D721Med (cell line): ENCODE data around the gene TMEM144.
"Not testable (repeated sequence)": the region's sequence is repeated elsewhere in the genome, so short reads cannot be mapped to it uniquely, and the experiment has no call there.

Experiments used
- DNase-seq: peaks from one replicate; pipeline ENCODE4 v3.0.0; 2011; ENCODE audit warnings: low spot score; ENCODE audit not compliant: insufficient read length
- FAIRE-seq: peaks from 2 replicates; lab custom pipeline; 2011; peaks lifted over from hg19 to GRCh38; lab: Jason Lieb, UNC
- CTCF ChIP-seq: IDR thresholded peaks from 2 replicates; pipeline ENCODE4 v1.5.1; 2012; ENCODE audit warnings: mild to moderate bottlenecking, control low read depth; ENCODE audit not compliant: insufficient read depth; ENCODE audit errors: missing control alignments

The TMEM144 gene

DNA sequence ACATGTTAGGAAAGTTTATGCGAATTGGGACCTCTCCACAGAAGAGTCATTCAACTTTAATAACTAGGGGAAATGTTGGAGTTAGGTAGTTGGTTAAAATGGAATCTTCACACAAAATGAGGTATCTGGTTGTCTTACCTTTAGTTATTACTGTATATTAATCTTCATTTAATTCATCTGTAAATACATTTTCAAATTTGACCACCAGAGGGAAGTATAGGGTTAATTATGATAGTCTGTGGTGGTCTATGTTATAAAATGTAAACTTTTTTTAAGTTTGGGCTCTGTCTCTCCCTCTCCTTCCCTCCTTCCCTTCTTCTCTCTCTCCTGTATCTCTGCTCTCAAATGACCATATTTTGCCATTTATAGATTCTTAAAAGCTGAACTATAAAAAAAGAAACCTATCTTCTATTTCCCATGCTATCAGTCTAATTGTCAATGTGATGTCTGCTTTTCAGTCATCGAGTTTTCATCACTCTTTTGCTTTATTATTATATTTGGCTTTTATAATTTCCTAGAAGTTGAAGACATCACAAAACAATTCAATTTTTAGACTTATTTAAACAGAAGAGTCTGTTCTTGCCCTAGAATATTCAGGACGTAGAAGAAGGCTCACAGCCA lies 49.8 kb downstream of the TMEM144 start:
- DNase-seq (no peak), FAIRE-seq (peak; percentile 67)
- TF ChIP-seq CTCF = peak; percentile 46

GRCh38 chr4:158261480-158261879 lies 51.2 kb downstream of the TMEM144 start:
- TF ChIP-seq CTCF = no peak
- no peak for DNase-seq
- FAIRE-seq = no peak

DNA sequence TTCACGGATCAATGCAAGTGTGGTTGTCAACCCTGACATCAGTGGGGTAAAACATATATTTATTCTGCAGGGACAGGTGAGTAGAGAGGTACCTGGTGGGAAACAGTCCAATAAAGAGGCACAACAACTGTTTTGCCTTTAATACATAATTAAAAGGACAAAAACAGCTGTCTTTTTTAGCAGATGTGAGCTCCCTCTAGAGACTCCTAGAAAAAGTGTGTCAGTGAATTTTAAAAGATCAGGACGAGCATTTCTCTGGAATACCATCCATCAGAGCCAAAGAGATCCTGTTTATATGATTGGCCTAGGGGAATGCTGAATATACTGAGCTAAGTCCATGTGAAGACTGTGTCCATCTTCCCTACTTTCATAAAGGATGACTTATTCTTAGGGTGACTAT lies 58.3 kb downstream of the TMEM144 start:
- no peak for TF ChIP-seq CTCF
- DNase-seq (no peak), FAIRE-seq (no peak)

GRCh38 chr4:158274636-158275035 lies 64.3 kb downstream of the TMEM144 start:
- DNase-seq = no peak
- no peak for FAIRE-seq
- TF ChIP-seq CTCF = no peak

GRCh38 chr4:158277558-158277957 lies 67.3 kb downstream of the TMEM144 start:
- no peak for FAIRE-seq
- TF ChIP-seq CTCF = no peak
- DNase-seq = no peak

- not testable (repeated sequence) for DNase-seq, FAIRE-seq
Observed at GRCh38 chr4:158279052-158279451, 68.8 kb downstream of the TMEM144 start.

DNA sequence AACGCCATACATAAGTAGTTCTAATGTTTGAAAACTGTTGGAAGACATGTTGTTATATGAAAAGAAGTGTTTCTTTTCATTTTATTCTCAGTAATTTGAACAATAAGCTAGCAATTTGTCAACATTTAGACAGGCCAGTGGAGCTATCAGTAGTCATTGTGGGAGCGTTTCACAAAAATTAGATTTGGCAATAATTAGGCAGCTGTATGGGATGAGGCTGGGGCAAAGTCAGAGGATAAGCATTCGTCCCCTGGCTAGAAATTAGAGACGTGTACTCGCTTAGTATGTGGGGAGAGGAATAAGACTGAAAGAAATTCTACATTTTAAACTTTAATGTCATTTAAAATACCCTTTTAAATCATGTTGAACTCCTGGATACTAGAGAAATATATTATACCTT lies 70.6 kb downstream of the TMEM144 start:
- TF ChIP-seq CTCF = no peak
- no peak for FAIRE-seq

GRCh38 chr4:158282252-158282651 lies 72.0 kb downstream of the TMEM144 start:
- FAIRE-seq = no peak
- no peak for TF ChIP-seq CTCF
- no peak for DNase-seq

More for the DNA sequence above, 70.6 kb downstream of the TMEM144 start:
- no peak for DNase-seq
